ENCODE measurements around the gene HPS4. TPM values are rescaled to one million over a fixed set of nuclear protein-coding genes. Genes with fewer than 3 reads are reported as not detected.

HPS4 gene
- total RNA-seq, 1 donor from 2014 or later, result 95.5 TPM

DNA sequence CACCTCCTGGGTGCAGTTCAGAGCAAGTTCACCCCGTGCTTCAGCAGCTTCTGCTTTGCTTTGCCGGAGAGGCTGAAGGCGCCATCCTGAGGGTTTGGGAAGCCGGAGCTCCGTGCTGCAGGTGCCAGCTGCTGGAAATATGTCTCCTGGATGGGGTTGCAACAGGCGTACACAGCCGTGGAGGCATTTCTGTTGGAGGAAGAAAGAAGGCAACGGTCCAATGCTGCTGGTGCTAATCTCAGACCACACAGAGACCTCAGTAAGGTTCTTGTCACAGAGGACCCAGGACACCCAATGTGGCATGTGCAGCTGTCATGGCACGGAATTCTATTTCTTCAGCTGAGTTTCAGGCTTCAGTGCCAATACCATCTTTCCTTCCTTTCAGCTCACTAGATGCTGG lies 30.4 kb downstream of the HPS4 start:
- Histone ChIP-seq H2AFZ (replicated peaks) (no peak overlapping the region), H3K79me2 (ENCODE audit: low read depth) (no peaks in the 10 kb centered on the region), H3F3A (ENCODE audit: low read depth) (no peaks in the 10 kb centered on the region), H4K20me1 (ENCODE audit: low read depth) (no peaks in the 10 kb centered on the region), H3K9me3 (ENCODE audit: low read depth) (no peaks in the 10 kb centered on the region), H3K36me3 (no peaks in the 10 kb centered on the region), H3K4me1 (no peaks in the 10 kb centered on the region), H3K27me3 (no peaks in the 10 kb centered on the region), H3K4me2 (no peak overlapping the region), H3K4me3 (no peak overlapping the region), H3K9ac (no peak overlapping the region), H3K27ac (no peak overlapping the region)
- Mint-ChIP-seq H3K27ac (no peak overlapping the region), H3K9me3 (no peaks in the 10 kb centered on the region), H3K27me3 (ENCODE audit: insufficient read depth, low read depth) (no peaks in the 10 kb centered on the region), H3K4me3 (no peak overlapping the region), H3K36me3 (peaks cover 27% of the 10 kb centered on the region), H3K4me1 (peaks cover 13% of the 10 kb centered on the region)
- DNase-seq (ENCODE audit: low spot score), result no peak
- TF ChIP-seq EZH2phosphoT487 (IDR thresholded peaks at IDR 0.05) (no peak), EZH2 (IDR thresholded peaks at IDR 0.05) (no peak), CTCF (IDR thresholded peaks at IDR 0.05) (no peak)

DNA sequence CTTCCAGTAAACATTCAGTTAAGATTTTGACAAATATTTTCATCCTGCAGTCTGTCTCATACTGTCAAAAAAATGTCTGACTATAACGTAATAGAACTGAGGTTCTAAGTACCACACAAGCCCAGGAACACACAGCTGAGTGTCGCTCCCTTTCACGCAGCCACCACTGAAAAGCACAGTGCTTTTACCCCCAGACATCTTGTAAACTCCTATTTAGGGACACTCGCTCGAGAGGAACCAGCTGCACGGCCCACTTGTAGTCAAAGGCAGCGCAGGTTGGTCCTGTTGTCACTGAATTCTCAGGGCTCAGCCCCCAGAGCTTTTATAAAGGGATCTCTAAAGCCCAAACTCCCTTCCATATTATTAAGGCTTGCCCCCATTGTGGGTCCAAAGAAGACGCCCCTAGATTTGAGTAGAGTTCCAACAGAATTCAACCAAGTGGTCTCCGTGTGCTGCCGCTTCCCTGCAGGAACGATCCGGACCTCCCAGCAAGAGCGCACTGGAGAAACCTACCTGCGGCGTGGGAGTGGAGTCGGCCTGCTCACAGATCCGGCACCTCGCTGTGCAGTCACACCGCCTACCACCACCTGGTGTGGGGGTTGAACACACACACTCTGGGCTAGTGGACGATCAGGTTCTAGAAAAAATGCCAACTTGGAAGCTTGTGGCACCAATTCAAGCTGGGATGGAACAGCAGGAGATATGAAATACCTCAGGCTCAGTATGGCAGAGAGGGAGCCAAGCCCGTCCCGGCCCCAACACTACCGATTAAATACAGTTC lies 31.2 kb downstream of the HPS4 start:
- Mint-ChIP-seq H3K4me1 (peaks cover 13% of the 10 kb centered on the region), H3K27ac (peak overlapping the region; percentile 79), H3K36me3 (peaks cover 23% of the 10 kb centered on the region), H3K27me3 (ENCODE audit: insufficient read depth, low read depth) (no peaks in the 10 kb centered on the region), H3K4me3 (no peak overlapping the region), H3K9me3 (no peaks in the 10 kb centered on the region)
- Histone ChIP-seq H2AFZ (replicated peaks) (no peak overlapping the region), H3K9ac (no peak overlapping the region), H3K79me2 (ENCODE audit: low read depth) (no peaks in the 10 kb centered on the region), H3K9me3 (ENCODE audit: low read depth) (no peaks in the 10 kb centered on the region), H3K4me3 (no peak overlapping the region), H3F3A (ENCODE audit: low read depth) (no peaks in the 10 kb centered on the region), H3K36me3 (no peaks in the 10 kb centered on the region), H3K4me2 (no peak overlapping the region), H3K27me3 (no peaks in the 10 kb centered on the region), H4K20me1 (ENCODE audit: low read depth) (no peaks in the 10 kb centered on the region), H3K4me1 (no peaks in the 10 kb centered on the region), H3K27ac (no peak overlapping the region)
- no peak for DNase-seq (ENCODE audit: low spot score)
- TF ChIP-seq EZH2 (IDR thresholded peaks at IDR 0.05) (no peak), EZH2phosphoT487 (IDR thresholded peaks at IDR 0.05) (no peak), CTCF (IDR thresholded peaks at IDR 0.05) (no peak)

- Histone ChIP-seq H3K9me3 (ENCODE audit: low read depth) (no peaks in the 10 kb centered on the region), H3K27ac (no peak overlapping the region), H4K20me1 (ENCODE audit: low read depth) (no peaks in the 10 kb centered on the region), H3F3A (ENCODE audit: low read depth) (no peaks in the 10 kb centered on the region), H3K9ac (no peak overlapping the region), H3K36me3 (no peaks in the 10 kb centered on the region), H2AFZ (replicated peaks) (no peak overlapping the region), H3K4me1 (no peaks in the 10 kb centered on the region), H3K79me2 (ENCODE audit: low read depth) (no peaks in the 10 kb centered on the region), H3K27me3 (no peaks in the 10 kb centered on the region), H3K4me2 (no peak overlapping the region), H3K4me3 (no peak overlapping the region)
- H3K4me3 Mint-ChIP-seq, result no peak overlapping the region
- TF ChIP-seq EZH2phosphoT487 (IDR thresholded peaks at IDR 0.05) (no peak), EZH2 (IDR thresholded peaks at IDR 0.05) (no peak)
- H3K27me3 Mint-ChIP-seq (ENCODE audit: insufficient read depth, low read depth), result no peaks in the 10 kb centered on the region
- no peak overlapping the region for H3K27ac Mint-ChIP-seq
- no peak for DNase-seq (ENCODE audit: low spot score)
- peaks cover 13% of the 10 kb centered on the region for H3K4me1 Mint-ChIP-seq
- H3K9me3 Mint-ChIP-seq, result no peaks in the 10 kb centered on the region
- H3K36me3 Mint-ChIP-seq, result peaks cover 17% of the 10 kb centered on the region
These were observed 33.0 kb downstream of the HPS4 start for GRCh38 chr22:26450453-26451185.

DNA sequence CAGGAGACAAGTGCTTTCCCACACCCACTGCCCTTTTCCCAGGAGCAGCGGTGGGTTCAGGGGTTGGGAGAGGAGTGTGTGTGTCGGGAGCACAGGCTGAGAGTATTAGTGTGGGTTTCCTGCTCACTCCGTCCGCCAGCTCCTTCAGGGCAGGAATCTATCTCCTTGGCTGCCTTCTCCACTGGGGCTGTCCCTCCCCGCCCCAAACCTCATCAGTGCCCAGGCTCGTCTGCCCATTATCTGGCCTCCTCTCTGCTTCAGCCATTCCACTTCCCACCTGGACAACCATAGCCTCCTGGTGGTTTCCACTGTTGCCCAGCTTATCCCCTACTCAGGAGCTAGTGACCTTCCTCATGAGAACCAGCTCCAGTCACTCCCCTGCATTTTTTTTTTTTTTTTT lies 34.6 kb downstream of the HPS4 start:
- no peak for DNase-seq (ENCODE audit: low spot score)
- Histone ChIP-seq H3K9me3 (ENCODE audit: low read depth) (no peaks in the 10 kb centered on the region), H3K4me1 (no peaks in the 10 kb centered on the region), H3K79me2 (ENCODE audit: low read depth) (no peaks in the 10 kb centered on the region), H3K4me3 (no peak overlapping the region), H3K27me3 (no peaks in the 10 kb centered on the region), H3F3A (ENCODE audit: low read depth) (no peaks in the 10 kb centered on the region), H3K36me3 (no peaks in the 10 kb centered on the region), H3K4me2 (no peak overlapping the region), H3K9ac (no peak overlapping the region), H4K20me1 (ENCODE audit: low read depth) (no peaks in the 10 kb centered on the region), H2AFZ (replicated peaks) (no peak overlapping the region), H3K27ac (no peak overlapping the region)
- no peak overlapping the region for H3K4me3 Mint-ChIP-seq
- H3K9me3 Mint-ChIP-seq, result no peaks in the 10 kb centered on the region
- H3K27me3 Mint-ChIP-seq (ENCODE audit: insufficient read depth, low read depth), result peaks cover 2% of the 10 kb centered on the region
- H3K36me3 Mint-ChIP-seq, result peaks cover 19% of the 10 kb centered on the region
- TF ChIP-seq EZH2 (IDR thresholded peaks at IDR 0.05) (no peak), CTCF (IDR thresholded peaks at IDR 0.05) (no peak), EZH2phosphoT487 (IDR thresholded peaks at IDR 0.05) (no peak)
- peaks cover 13% of the 10 kb centered on the region for H3K4me1 Mint-ChIP-seq
- H3K27ac Mint-ChIP-seq, result peak overlapping the region; percentile 66
